Measurements from ENCODE around the gene OR10G7. TPM values are rescaled to one million over a fixed set of nuclear protein-coding genes. Genes with fewer than 3 reads are reported as not detected.
A peak's percentile ranks its signal among the peaks of the same experiment; 100 is the strongest.

The OR10G7 gene
- polyA plus RNA-seq, 1 donor (not counting 4 experiments of a cell fraction or from before 2014, with no cell fraction given): not detected

- Histone ChIP-seq H4K20me1 (ENCODE audit: control insufficient read depth, extremely low read depth, insufficient read depth, low read length) (no peaks in the 10 kb centered on the region), H3K27me3 (ENCODE audit: control insufficient read depth, extremely low read depth, insufficient read depth, low read length) (no peaks in the 10 kb centered on the region), H3K27ac (ENCODE audit: control insufficient read depth, insufficient read depth, low read length) (no peak overlapping the region), H3K79me2 (ENCODE audit: control insufficient read depth, insufficient read depth, low read length) (no peaks in the 10 kb centered on the region), H2AFZ (ENCODE audit: control insufficient read depth, low read length) (no peak overlapping the region), H3K4me3 (ENCODE audit: control insufficient read depth in 2 of 3, extremely low read depth in 1 of 3, insufficient read depth in 2 of 3, low read depth in 1 of 3, low read length in 3 of 3) (no peak overlapping the region), H3K4me2 (ENCODE audit: control insufficient read depth, extremely low read depth, insufficient read depth, low read depth, low read length) (no peak overlapping the region), H3K9ac (ENCODE audit: control insufficient read depth, extremely low read depth, insufficient read depth, low read length) (no peak overlapping the region), H3K9me1 (ENCODE audit: control insufficient read depth, extremely low read depth, insufficient read depth, low read length) (no peaks in the 10 kb centered on the region), H3K9me3 (ENCODE audit: control insufficient read depth, low read depth, low read length) (no peaks in the 10 kb centered on the region), H3K4me1 (ENCODE audit: control insufficient read depth, extremely low read depth, insufficient read depth, low read length) (peaks cover 11% of the 10 kb centered on the region), H3K36me3 (ENCODE audit: control insufficient read depth in 2 of 2, extremely low read depth in 1 of 2, insufficient read depth in 2 of 2, low read length in 2 of 2) (no peaks in the 10 kb centered on the region)
- DNase-seq (ENCODE audit: low read depth, low spot score) (no peak), FAIRE-seq (peak; percentile 76)
- no peak for TF ChIP-seq EZH2 (IDR thresholded peaks at IDR 0.05; ENCODE audit: low read length)
- TF ChIP-seq CTCF (optimal IDR thresholded peaks at IDR 0.05 in 1 of 3, IDR thresholded peaks at IDR 0.05 in 1 of 3, conservative IDR thresholded peaks at IDR 0.05 in 1 of 3; ENCODE audit: extremely low read depth in 1 of 3, insufficient read depth in 2 of 3, low read length in 3 of 3): peak; percentile 45 to 73 (median 59)
- dilution Hi-C loops (cut with MboI; ENCODE audit: extremely low pct_ligation_motif_present, low sequenced_read_pairs): no loop called here
Observed at GRCh38 chr11:124070915-124071622, 29.9 kb upstream of the OR10G7 start.

DNA sequence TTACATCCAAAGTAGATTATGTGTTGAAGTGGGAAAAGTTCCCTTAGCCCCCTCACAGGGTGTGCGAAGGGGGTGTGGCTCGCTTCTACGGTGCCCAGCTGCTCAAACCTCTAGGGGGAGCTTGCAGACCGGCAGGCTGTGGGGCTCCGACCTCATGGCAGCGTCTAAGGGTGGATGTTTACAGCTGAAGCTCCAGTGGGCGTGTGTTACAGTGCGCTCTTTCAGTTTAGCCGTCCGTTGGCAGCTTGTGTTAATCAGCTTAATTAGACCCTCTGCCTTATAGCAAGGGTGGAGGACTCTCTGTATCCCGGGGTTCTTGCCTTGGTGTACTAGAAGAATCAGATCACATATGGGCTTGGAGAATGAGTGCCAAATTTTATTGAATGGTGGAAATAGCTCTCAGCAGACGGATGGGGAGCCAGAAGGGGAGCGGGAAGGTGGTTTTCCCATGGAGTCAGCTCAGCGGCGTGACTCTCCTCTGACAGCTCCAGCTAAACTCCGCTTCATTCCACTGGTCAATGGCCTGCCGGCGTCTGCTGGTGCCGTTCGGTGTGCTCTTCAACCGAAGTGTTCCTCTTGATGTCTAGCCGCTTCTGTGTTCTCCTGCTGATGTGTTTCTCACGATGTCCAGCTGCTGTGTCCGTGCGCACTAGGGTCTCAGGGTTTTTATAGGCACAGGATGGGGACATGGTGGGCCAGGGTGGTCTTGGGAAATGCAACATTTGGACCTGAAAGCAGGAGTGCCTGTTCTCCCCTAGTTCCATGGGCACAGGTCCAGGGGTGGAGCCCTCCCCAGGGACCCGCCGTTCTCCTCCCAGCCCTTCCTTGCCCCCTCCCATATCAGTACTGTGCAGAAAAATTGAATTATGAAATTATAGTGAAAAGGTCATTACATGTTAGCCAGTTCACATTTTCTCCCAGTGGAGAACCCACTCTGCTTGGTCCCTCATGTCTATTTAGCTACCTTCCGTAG, 28.6 kb upstream of the OR10G7 start:
- peak overlapping the region; percentile 94 for H2AFZ ChIP-seq (ENCODE audit: control insufficient read depth, low read length)
- no peaks in the 10 kb centered on the region for H4K20me1 ChIP-seq (ENCODE audit: control insufficient read depth, extremely low read depth, insufficient read depth, low read length)
- H3K36me3 ChIP-seq (ENCODE audit: control insufficient read depth in 2 of 2, extremely low read depth in 1 of 2, insufficient read depth in 2 of 2, low read length in 2 of 2): no peaks in the 10 kb centered on the region
- H3K4me3 ChIP-seq (ENCODE audit: control insufficient read depth in 2 of 3, extremely low read depth in 1 of 3, insufficient read depth in 2 of 3, low read depth in 1 of 3, low read length in 3 of 3): peak overlapping the region; percentile 9 to 70 (median 60)
- DNase-seq (ENCODE audit: low read depth, low spot score) (no peak), FAIRE-seq (no peak)
- no peaks in the 10 kb centered on the region for H3K79me2 ChIP-seq (ENCODE audit: control insufficient read depth, insufficient read depth, low read length)
- H3K9me1 ChIP-seq (ENCODE audit: control insufficient read depth, extremely low read depth, insufficient read depth, low read length): no peaks in the 10 kb centered on the region
- H3K9me3 ChIP-seq (ENCODE audit: control insufficient read depth, low read depth, low read length): no peaks in the 10 kb centered on the region
- no peak overlapping the region for H3K27ac ChIP-seq (ENCODE audit: control insufficient read depth, insufficient read depth, low read length)
- H3K9ac ChIP-seq (ENCODE audit: control insufficient read depth, extremely low read depth, insufficient read depth, low read length): no peak overlapping the region
- TF ChIP-seq EZH2 (IDR thresholded peaks at IDR 0.05; ENCODE audit: low read length): no peak
- TF ChIP-seq CTCF (optimal IDR thresholded peaks at IDR 0.05 in 1 of 3, IDR thresholded peaks at IDR 0.05 in 1 of 3, conservative IDR thresholded peaks at IDR 0.05 in 1 of 3; ENCODE audit: extremely low read depth in 1 of 3, insufficient read depth in 2 of 3, low read length in 3 of 3): peak; percentile 86 to 87 (median 86)
- H3K4me1 ChIP-seq (ENCODE audit: control insufficient read depth, extremely low read depth, insufficient read depth, low read length): peaks cover 5% of the 10 kb centered on the region
- peak overlapping the region; percentile 91 for H3K4me2 ChIP-seq (ENCODE audit: control insufficient read depth, extremely low read depth, insufficient read depth, low read depth, low read length)
- no peaks in the 10 kb centered on the region for H3K27me3 ChIP-seq (ENCODE audit: control insufficient read depth, extremely low read depth, insufficient read depth, low read length)
- dilution Hi-C loops (cut with MboI; ENCODE audit: extremely low pct_ligation_motif_present, low sequenced_read_pairs): no loop called here
